Activated naive CD4-positive, alpha-beta T cell treated with anti-CD3 and anti-CD28 coated beads, Interleukin-2, amount 10 ng/mL, durations not matched to agents 7 days and 5 days (primary cell): Measurements from ENCODE around the gene FGF14.

Experiments
- CTCF ChIA-PET: fragments of 350-600 bp; sonication (Branson Sonifier 250); formaldehyde crosslinking; loops from one replicate; lab custom pipeline; 2021; ENCODE audit warnings: antibody characterized with exemption; lab: Charles Lee
- DNase-seq: peaks from one replicate; pipeline ENCODE4 v3.0.0-alpha.2; 2020
- H3K27ac Mint-ChIP-seq: one replicate; pipeline ENCODE4 v1.8.0; 2021; ENCODE audit warnings: mild to moderate bottlenecking, moderate library complexity, mixed read lengths
- H3K27me3 Mint-ChIP-seq: one replicate; pipeline ENCODE4 v1.8.0; 2021; ENCODE audit warnings: mild to moderate bottlenecking, mixed read lengths
- H3K36me3 Mint-ChIP-seq: one replicate; pipeline ENCODE4 v1.8.0; 2021; ENCODE audit warnings: mixed read lengths
- H3K4me1 Mint-ChIP-seq: one replicate; pipeline ENCODE4 v1.8.0; 2021; ENCODE audit warnings: mixed read lengths
- H3K4me3 Mint-ChIP-seq: one replicate; pipeline ENCODE4 v1.8.0; 2021; ENCODE audit warnings: mild to moderate bottlenecking, moderate library complexity, mixed read lengths
- H3K9me3 Mint-ChIP-seq: one replicate; pipeline ENCODE4 v1.8.0; 2021; ENCODE audit warnings: mixed read lengths

Gene FGF14

GRCh38 chr13:101896541-101896940, 505.3 kb downstream of the FGF14 start:
- no peaks in the 10 kb centered on the region for H3K9me3 Mint-ChIP-seq
- no peaks in the 10 kb centered on the region for H3K4me1 Mint-ChIP-seq
- H3K27ac Mint-ChIP-seq, result no peak overlapping the region
- no peak for DNase-seq
- no peak overlapping the region for H3K4me3 Mint-ChIP-seq
- no peaks in the 10 kb centered on the region for H3K36me3 Mint-ChIP-seq
- CTCF ChIA-PET, result no interaction called here
- H3K27me3 Mint-ChIP-seq, result no peaks in the 10 kb centered on the region

DNA sequence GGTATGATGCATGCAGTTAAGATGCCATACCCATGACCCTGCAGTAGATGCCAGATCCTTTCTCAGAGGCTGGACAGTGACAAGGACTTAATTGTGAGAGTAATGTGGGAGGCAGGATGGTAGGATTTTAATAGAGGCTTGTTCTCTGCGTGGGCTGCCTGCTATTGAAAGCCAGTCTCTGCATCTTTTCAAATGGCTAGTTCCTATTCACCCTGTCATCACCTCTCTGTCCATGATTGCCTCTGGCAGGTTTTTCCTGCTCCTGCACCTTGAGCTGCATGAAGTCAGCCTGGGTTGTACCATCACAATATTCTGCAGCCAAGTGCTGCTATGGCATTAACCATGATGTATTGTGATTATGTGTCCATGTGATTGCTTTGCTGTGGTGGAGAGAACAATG, 508.8 kb downstream of the FGF14 start:
- no peaks in the 10 kb centered on the region for H3K27me3 Mint-ChIP-seq
- no peak overlapping the region for H3K4me3 Mint-ChIP-seq
- H3K27ac Mint-ChIP-seq, result no peak overlapping the region
- H3K9me3 Mint-ChIP-seq, result no peaks in the 10 kb centered on the region
- no peak for DNase-seq
- CTCF ChIA-PET, result no interaction called here
- H3K4me1 Mint-ChIP-seq, result no peaks in the 10 kb centered on the region
- no peaks in the 10 kb centered on the region for H3K36me3 Mint-ChIP-seq

DNA sequence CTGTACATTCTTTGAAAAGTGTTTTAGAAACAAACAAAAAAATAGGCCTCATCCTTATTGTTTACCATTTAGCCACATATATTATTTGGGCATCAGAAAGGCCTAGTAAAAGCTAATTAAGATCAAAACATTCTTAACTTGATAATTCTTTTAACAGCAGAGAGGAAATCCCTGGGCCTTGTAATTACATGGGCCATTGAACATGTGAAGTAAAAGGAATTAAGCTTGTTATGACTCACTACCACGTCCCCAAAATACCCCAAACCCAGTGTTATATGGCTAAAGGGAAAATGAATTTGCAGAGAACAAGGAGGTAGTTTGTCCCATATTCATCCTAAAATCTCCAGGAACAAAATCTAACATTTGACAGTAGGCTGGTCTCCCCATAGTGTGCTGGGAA, 509.6 kb downstream of the FGF14 start:
- DNase-seq, result no peak
- Mint-ChIP-seq H3K36me3 (no peaks in the 10 kb centered on the region), H3K9me3 (no peaks in the 10 kb centered on the region), H3K4me3 (no peak overlapping the region), H3K27ac (no peak overlapping the region), H3K27me3 (no peaks in the 10 kb centered on the region), H3K4me1 (no peaks in the 10 kb centered on the region)
- CTCF ChIA-PET, result no interaction called here

DNA sequence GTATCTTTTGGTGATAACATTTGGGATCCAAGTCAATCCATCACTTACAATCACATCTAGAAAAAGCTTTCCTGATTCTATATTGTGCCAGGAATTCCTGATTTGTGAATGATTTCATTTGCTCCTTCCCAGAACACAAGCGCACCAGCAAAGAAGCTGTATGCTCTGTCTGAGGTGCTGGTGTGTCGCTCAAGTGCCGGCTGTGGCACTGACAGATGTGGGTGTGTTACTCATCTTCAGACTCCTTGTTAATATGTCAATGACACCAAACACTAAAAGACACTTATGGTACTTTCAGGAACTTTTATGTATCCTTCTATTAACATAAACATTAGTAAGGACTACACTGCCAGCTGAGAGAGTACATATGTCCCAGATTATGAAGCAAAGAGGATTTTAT, 520.3 kb downstream of the FGF14 start:
- CTCF ChIA-PET, result no interaction called here
- Mint-ChIP-seq H3K27me3 (no peaks in the 10 kb centered on the region), H3K4me1 (no peaks in the 10 kb centered on the region), H3K36me3 (no peaks in the 10 kb centered on the region), H3K9me3 (no peaks in the 10 kb centered on the region), H3K27ac (no peak overlapping the region), H3K4me3 (no peak overlapping the region)
- no peak for DNase-seq

DNA sequence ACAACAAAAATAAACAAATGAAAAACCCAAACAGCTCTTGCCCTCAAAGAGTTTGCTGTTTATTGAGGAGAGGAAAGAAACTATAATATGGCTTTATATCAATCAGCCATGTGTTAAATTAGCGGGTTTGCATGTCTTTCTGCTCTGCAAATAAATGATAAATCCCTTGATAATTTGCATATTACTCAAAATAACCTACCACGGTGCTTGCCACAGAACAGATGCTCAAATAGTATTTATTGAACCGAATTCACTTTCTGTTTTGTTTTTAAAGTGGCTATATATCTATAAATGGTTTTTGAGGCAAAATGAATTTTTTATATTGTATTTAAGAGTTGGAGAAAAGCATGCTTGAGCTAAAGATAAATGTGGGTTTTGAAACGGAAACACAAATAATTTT, 521.3 kb downstream of the FGF14 start:
- no peak for DNase-seq
- H3K9me3 Mint-ChIP-seq, result no peaks in the 10 kb centered on the region
- no peaks in the 10 kb centered on the region for H3K4me1 Mint-ChIP-seq
- H3K27ac Mint-ChIP-seq, result no peak overlapping the region
- no peak overlapping the region for H3K4me3 Mint-ChIP-seq
- CTCF ChIA-PET, result no interaction called here
- no peaks in the 10 kb centered on the region for H3K36me3 Mint-ChIP-seq
- H3K27me3 Mint-ChIP-seq, result no peaks in the 10 kb centered on the region

DNA sequence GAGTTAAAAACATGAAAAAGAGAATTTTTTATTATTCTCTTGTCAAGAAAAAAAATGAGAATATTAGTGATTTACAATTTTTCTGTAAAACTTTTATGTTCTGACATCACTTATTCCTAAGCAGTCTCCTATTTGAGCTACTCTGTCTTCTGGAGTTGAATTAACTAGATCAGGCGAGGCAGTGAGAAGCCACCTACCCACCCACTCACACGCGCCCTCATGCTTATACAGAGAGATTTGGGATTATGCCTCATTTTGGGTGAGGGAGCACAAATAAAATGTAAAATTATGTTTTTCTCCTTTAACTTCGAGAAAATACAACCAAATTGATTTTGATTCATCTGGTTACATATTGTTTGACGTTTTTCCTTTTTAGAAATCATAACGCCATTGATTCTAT, 524.9 kb downstream of the FGF14 start:
- Mint-ChIP-seq H3K4me3 (no peak overlapping the region), H3K9me3 (no peaks in the 10 kb centered on the region), H3K27me3 (no peaks in the 10 kb centered on the region), H3K36me3 (no peaks in the 10 kb centered on the region), H3K27ac (no peak overlapping the region), H3K4me1 (no peaks in the 10 kb centered on the region)
- DNase-seq, result no peak
- CTCF ChIA-PET, result no interaction called here

GRCh38 chr13:101875717-101876393, 526.0 kb downstream of the FGF14 start:
- Mint-ChIP-seq H3K4me1 (no peaks in the 10 kb centered on the region), H3K27me3 (no peaks in the 10 kb centered on the region), H3K4me3 (no peak overlapping the region), H3K27ac (no peak overlapping the region), H3K9me3 (no peaks in the 10 kb centered on the region), H3K36me3 (no peaks in the 10 kb centered on the region)
- CTCF ChIA-PET, result no interaction called here
- DNase-seq, result no peak

DNA sequence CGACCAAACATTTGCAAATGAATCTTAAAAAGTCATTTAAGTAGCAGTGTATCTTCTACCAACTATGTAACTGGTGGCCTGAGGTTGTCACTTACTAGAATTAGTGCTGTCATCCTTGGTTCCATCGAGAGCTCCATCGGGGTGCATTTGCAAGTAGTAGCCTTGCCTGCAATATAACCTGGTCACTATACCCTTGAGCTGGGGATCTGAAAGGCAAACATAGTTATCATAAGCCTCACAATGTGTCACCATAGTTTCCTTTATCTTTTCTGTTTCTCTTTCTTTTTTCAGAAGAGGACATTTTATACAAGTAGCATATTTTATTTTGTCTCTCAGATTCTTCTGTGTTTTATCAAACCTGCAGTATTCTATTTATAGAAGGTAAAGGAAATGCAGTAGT, 526.8 kb downstream of the FGF14 start:
- DNase-seq, result no peak
- no peaks in the 10 kb centered on the region for H3K4me1 Mint-ChIP-seq
- H3K36me3 Mint-ChIP-seq, result no peaks in the 10 kb centered on the region
- CTCF ChIA-PET, result no interaction called here
- no peaks in the 10 kb centered on the region for H3K9me3 Mint-ChIP-seq
- no peaks in the 10 kb centered on the region for H3K27me3 Mint-ChIP-seq
- H3K27ac Mint-ChIP-seq, result no peak overlapping the region
- H3K4me3 Mint-ChIP-seq, result no peak overlapping the region

DNA sequence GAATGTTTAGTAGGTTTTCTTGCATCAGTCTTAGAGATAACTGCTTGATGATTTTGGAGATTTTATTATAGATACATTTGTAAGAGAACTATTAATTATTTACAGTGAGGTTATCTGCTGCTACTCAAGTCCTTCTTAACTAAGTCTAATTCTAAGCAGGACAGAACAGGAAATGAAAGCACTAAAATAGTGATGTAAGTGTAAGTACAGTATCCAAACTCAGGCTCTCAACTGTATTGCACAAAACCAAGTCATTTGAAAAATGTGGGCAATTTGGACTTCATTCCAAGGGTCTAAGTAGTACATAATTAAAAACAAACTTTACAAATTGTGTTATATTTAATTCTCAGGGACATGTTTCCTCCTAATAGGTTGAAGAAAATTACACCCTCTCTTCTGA, 532.3 kb downstream of the FGF14 start:
- no peaks in the 10 kb centered on the region for H3K4me1 Mint-ChIP-seq
- CTCF ChIA-PET, result no interaction called here
- no peak overlapping the region for H3K27ac Mint-ChIP-seq
- no peaks in the 10 kb centered on the region for H3K9me3 Mint-ChIP-seq
- no peaks in the 10 kb centered on the region for H3K27me3 Mint-ChIP-seq
- no peak overlapping the region for H3K4me3 Mint-ChIP-seq
- no peaks in the 10 kb centered on the region for H3K36me3 Mint-ChIP-seq
- no peak for DNase-seq

GRCh38 chr13:101868585-101869469, 533.0 kb downstream of the FGF14 start:
- no peak for DNase-seq
- Mint-ChIP-seq H3K9me3 (no peaks in the 10 kb centered on the region), H3K27ac (no peak overlapping the region), H3K4me3 (no peak overlapping the region), H3K36me3 (no peaks in the 10 kb centered on the region), H3K27me3 (no peaks in the 10 kb centered on the region), H3K4me1 (no peaks in the 10 kb centered on the region)
- CTCF ChIA-PET, result no interaction called here

- no peaks in the 10 kb centered on the region for H3K9me3 Mint-ChIP-seq
- CTCF ChIA-PET, result no interaction called here
- no peaks in the 10 kb centered on the region for H3K27me3 Mint-ChIP-seq
Measured at GRCh38 chr13:101866889-101867581, 534.8 kb downstream of the FGF14 start.

GRCh38 chr13:101858860-101859259, 543.0 kb downstream of the FGF14 start:
- CTCF ChIA-PET, result no interaction called here
- H3K27me3 Mint-ChIP-seq, result no peaks in the 10 kb centered on the region

More at GRCh38 chr13:101866889-101867581, 534.8 kb downstream of the FGF14 start:
- Mint-ChIP-seq H3K4me1 (no peaks in the 10 kb centered on the region), H3K36me3 (no peaks in the 10 kb centered on the region), H3K4me3 (no peak overlapping the region), H3K27ac (no peak overlapping the region)
- no peak for DNase-seq

DNA sequence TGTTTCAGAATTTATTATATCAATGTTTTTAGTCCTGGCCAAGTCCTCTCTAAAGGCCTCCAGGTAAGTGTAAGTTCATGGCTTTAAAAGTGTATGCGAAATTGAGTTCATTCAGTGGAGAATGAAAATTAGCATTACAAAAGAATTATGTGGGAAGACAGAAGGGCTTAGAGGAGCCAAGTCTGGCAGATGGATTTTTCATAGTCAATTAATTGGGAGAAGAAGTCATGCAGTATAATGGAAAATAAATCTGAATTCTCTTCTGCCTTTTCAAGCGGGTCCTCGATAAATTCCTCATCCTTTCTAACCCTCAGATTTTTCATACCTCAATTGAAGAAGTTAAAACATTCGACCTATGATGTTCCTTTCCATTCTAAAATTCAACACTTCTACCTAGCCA, 555.1 kb downstream of the FGF14 start:
- Mint-ChIP-seq H3K36me3 (no peaks in the 10 kb centered on the region), H3K9me3 (no peaks in the 10 kb centered on the region), H3K27ac (no peak overlapping the region), H3K4me1 (no peaks in the 10 kb centered on the region), H3K4me3 (no peak overlapping the region), H3K27me3 (no peaks in the 10 kb centered on the region)
- CTCF ChIA-PET, result interaction anchor here (0.6 kb wide), 1 partner anchor 724 kb away, joined by 3 read pairs; no protein-coding TSS in a partner anchor
- no peak for DNase-seq

More at GRCh38 chr13:101858860-101859259, 543.0 kb downstream of the FGF14 start:
- Mint-ChIP-seq H3K4me1 (no peaks in the 10 kb centered on the region), H3K36me3 (no peaks in the 10 kb centered on the region), H3K4me3 (no peak overlapping the region), H3K9me3 (no peaks in the 10 kb centered on the region), H3K27ac (no peak overlapping the region)
- no peak for DNase-seq

GRCh38 chr13:101846249-101846648, 555.6 kb downstream of the FGF14 start:
- Mint-ChIP-seq H3K4me3 (no peak overlapping the region), H3K27me3 (no peaks in the 10 kb centered on the region), H3K36me3 (no peaks in the 10 kb centered on the region), H3K27ac (no peak overlapping the region), H3K4me1 (no peaks in the 10 kb centered on the region), H3K9me3 (no peaks in the 10 kb centered on the region)
- no peak for DNase-seq
- CTCF ChIA-PET, result interaction anchor here (0.6 kb wide), 1 partner anchor 724 kb away, joined by 3 read pairs; no protein-coding TSS in a partner anchor
